Kidney capillary endothelial cell (primary cell): Measurements from ENCODE around the gene NTM.

ENCODE experiments used
- DNase-seq: peaks from one replicate; pipeline ENCODE4 v3.0.0-alpha.2; 2018; ENCODE audit warnings: low spot score

NTM gene

DNA sequence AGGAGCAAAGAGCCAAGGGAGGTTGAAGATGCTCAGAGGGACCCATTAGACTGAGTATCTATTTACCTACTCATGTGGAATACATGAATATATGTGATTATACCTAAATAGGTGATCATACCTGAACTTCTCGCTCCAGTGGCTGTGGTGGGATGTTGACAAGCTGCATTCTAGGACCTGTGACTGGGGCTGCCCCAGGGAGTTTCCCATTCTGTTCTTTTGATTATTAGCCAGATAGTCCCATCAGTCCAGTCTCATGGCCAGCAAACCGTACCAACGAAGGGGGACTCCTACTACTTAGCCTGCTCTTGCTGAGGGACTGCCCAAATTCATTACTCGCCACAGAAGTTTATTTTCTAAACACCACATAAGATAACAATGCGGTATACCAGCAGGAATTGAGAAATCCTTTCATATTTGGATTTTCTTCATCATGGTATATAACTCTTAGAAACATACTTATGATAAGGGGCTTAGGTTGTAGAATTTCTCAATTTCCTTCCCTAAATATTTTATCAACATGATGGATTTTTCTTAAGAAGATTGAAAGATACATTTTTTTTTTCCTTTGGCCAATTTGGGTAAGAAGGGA, 273.9 kb downstream of the NTM start:
- no peak for DNase-seq

DNA sequence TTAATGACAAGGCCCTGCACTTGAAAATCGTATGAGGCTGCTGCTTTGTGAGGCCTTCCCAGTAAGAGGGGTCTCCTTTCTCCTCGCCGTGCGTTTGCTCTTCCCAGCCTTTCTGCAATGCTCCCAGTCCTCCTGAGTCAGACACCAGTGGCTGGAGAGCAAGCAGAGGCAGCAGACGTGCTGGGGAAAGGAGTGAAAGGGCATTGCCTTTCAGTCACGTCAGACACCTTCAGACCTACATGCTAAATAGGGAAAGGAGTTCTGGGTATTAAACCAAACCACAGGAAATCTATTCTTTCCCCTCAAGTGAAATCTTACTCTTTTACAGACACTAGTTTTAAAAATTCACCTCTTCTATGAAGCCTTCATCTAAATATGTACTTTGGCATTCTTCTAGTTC, 274.8 kb downstream of the NTM start:
- no peak for DNase-seq

DNA sequence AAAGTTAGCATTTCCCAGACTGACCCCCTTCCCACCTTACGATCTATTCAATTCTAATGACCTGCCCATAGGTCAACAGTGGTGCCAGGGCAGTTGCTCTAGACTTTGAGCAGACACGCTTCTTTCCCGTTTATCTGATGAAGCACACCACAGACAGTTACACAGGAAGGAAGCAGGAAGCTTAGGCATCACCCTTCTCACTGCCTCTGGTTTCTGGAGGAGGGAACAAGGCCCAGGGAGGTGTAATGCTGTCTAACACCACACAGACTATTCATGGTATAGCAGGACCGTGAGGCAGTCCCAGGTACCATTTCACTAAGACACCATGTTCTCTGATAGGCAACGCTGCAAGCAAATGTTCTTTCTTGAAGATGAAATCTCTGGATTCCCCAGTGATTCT, 279.4 kb downstream of the NTM start:
- DNase-seq: peak; percentile 33

DNA sequence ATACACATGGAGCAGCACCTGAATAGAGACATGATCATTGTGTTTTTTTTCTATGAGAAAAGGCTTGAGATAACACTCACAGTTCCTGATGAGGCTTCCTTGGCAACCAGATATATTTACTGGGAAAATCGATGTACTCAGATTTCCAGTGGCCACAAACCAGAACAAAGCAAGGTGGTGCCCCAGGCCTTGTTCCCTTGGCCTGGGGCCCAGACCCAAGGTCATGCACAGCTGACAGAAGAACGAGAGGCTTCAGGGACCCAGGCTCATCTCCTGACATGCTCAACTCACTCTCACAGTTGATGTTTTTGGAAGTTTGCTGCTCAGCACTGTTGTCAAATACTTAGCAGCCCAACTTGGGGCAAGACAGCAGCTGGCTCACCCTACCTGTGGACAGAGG, 281.8 kb downstream of the NTM start:
- no peak for DNase-seq

DNA sequence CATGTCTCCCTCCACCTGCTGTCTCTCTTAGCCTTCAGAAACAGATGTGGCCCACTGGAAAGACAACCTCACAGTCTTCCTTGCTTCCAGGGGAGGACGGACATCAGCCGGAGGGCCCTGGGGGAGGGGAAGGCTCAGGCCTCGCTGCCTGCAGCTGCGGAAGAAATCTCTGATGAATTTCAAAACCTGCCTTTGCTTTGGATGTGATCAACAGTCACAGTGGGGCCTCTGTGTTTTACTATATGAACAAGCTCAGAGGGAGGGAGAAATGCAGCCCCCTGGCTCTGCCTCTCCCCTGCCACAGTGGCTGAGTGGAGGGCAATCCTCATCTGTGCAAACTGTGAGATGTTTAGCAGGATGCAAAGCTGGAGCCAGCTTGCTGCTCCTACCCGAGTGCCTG, 282.8 kb downstream of the NTM start:
- DNase-seq: no peak

DNA sequence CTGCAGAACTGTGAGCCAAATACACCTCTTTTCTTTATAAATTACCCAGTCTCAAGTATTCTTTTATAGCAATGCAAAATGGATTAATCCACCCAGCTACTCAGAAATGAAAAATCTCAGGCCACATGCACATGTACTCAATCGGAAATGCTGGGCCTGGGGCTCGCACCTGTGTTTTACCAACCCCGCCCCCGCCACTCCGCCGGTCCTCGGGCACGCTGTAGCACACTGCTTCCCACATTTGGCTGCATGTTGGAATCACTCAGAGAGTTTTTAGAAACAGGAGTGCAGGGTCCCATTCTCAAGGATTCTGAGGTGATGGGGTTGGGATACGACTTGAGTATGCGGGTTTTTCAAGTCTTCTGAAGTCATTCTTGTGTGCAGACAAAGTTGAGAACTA, 284.4 kb downstream of the NTM start:
- DNase-seq: no peak

DNA sequence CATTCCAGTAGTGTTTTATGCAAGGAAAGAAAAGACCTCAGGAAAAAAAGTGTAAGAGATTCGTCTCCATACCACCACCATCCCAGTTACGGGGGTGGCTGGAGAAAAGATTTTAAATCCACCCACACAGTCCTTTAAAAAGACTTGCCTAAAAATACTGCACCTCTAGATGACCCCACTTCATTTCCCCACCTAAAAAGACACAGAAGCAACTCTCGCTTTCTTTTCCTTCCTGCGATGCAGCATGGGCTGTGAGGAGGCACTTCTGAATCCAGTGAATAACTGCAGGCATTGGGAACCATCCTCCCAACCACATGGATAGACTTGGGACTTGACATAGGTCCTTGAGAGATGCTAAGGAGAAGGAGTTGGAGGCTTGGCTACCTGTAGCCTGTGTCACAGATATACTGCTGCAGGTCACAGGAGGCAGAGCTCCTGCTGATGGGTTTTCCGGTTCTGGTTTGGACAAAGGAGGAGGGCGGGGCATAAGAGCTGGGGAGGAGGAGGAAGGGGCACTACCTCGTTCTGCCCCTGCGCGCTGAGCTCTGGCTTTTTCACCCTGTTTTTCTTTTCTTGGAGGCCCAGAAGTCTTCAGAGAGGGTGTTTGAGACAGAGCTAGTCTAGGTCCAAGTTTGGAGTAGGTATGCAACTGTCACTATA, 285.9 kb downstream of the NTM start:
- DNase-seq: no peak

DNA sequence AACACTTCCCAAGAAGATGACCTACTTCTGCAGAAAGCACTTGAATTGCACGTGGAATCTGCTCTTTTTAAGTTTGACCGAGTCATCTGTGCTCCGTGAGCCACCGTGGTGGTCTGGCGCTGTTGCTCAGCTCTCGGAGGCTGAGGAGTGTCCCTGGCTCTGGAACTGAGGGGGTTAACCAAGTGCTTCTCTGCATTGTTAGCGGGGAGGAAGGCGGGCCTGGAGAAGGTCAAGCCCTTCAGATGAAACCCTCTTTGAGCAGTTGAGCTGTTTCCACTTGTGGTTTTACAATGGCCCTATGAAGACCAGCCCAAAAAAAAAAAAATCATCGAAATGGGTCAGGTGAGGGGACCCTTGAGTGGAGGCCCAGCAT, 286.4 kb downstream of the NTM start:
- no peak for DNase-seq

DNA sequence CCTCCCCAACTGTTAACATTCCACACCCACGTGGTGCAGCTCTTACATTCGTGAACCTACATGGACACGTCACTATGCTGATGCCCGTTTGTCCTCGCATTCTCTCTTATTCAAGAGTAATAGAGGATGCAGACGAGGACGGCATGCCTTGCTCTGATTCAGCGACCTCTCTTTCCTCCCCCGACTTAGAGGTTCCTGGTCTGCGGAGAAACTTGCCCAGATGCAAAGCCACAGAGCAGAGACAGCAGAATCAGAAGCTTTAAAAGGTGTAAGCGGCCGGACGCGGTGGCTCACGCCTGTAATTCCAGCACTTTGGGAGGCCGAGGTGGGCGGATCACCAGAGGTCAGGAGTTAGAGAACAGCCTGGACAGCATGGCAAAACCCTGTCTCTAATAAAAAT, 288.0 kb downstream of the NTM start:
- DNase-seq: no peak

DNA sequence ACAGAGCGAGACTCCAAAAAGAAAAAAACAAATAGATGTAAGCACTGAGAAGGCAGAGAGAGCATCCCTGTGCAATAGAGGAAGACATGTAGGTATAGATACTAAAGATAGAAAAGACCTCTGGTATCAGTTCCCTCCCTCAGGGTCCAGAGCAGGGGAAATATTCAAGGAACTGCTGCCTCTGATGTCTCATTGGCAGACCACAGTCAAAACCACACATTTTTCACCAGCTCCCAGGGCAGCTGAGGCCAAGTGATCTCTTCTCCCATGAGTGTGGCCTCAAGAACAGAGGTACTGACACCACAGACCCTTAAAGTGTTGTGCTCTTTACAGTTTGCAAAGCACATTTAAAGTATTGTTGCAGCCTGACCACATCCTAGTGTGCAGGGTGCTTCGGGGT, 288.5 kb downstream of the NTM start:
- no peak for DNase-seq

DNA sequence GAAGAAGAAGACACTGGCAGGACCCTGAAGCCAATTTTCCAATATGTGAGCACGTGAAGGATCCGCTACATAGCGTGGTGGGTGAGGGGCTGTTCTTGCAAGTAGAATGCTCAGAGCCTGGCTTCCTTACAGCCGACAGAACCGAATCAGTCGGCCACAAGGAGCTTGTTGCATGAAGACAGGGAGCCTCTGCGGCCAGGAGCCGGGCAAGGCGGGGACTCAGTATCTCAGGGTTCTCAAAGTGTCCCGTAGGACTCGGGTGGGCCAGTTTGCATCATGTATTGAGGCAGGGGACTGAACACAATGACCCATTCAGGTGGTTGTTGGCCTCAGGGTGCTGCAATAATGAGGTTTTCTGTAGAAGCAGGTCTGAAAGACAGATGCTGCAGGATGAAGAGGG, 289.5 kb downstream of the NTM start:
- no peak for DNase-seq

DNA sequence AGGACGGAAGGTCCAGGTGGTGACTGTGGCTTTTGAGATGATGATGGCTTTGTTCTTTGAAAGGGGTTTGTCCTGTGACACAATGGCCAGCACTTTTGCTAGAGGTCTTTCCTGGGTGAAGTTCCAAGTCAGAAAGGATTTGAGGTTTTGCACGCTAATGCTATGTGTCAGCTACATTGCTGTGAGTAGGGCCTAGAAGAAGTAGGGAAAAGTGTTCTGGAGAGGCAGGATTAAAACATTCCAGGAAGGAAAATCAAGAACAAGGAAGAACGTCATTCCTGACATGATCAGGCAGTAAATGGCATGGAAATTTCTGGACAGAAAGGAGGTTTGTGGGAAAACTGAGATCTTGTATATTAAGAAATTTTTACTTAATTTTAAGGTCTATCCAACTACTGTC, 290.7 kb downstream of the NTM start:
- DNase-seq: no peak

DNA sequence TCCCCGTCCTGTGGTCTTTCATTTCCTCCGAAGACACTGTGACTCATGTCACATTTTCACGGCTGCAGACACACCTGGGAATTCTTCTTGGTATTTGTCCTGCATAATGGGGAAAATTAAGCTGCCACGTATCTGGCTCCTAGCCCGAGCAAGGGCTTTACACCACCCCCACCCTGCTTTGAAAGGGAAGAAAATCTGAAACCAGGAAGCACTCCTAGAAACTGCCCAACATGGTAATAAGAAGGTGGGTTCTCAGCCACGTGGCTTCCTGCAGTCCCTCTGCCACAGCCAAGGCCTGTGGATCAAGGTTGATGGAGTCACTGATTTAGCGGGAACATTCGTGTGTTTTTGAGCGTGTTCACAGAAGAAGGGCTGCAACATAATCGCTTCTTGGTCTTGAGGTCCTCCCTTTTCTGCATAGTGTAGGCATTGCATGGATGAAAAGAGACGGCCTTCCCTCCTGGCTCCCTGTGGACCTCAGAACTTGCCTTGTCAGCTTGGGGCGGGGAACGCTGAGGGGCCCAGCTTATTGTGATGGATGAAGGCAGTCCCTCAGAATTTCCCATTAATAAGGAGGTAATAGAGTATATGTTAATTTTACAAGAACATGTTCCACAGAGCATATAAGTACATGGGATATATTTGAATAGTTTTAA, 292.0 kb downstream of the NTM start:
- no peak for DNase-seq

DNA sequence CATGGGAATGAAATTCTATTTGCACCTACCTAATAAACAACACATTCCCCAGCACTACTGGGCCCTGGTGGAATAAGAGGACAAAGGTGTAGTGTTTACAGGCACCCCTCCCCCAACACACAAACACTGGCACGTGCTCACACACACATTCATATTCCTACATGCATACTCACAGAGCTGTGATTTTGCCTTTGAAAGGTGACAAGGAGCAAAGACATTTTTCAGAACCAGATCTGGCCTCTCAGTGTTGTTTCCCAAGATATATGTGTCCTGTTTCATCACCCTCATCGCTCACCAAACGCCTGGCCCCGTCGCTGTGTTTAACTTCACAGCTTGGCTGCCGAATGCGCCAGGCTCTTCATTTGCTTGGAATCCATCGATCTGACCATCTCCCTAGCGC, 292.6 kb downstream of the NTM start:
- no peak for DNase-seq

DNA sequence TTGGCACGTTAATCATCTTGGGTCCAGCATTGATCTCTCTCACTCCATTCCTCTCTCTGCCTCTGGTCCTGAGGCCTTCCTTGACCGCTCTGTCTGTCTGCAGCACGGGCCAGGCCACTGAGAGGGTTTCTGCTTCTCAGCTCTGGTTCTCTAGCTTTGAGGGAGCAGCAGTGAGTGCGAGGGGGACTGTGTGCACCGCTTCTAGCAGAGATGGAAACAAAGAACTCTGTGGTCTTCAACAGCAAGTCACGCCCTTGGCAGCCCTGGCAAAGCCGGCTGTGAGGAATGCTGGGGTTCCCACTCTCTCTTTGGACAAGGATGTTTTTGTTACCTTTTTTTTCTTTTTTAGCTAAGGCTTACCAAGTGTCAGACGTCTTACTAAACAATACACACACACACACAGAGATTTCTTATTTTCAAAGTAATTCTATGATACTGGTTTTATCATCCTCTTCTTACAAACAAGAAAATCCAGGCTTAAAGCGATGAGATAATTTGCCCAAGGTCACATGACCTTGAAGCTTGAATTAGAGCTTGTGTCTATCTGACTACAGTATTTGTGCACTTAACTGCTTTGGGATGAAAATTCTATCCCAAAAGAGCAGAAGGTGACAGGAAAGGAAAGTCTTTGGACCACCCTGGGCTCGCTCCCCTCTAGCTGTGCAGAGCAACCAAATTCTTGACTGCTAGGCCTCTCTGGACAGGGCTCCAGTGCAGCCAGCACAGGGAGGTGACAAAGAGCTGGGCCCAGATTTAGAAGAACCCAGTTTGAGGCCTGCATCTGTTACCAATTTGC, 293.2 kb downstream of the NTM start:
- no peak for DNase-seq

DNA sequence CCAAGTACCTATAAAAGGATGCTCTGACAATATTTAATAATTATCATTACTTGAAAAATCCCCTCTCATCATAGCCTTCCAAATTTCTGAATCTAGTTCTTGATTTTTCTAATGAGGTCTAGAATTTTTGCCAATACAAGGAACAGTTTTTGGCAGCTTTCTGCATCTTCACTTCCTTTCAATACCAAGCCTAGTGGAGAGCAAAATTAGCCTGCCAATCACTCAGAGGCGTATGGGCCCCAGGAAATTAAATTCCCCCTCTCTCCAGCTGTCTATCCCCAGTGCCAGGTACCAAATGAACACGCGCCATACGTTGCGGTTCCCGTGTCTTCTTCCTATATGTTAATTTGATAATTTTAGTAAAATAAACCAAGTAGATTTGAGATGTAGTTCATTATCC, 293.9 kb downstream of the NTM start:
- DNase-seq: no peak

DNA sequence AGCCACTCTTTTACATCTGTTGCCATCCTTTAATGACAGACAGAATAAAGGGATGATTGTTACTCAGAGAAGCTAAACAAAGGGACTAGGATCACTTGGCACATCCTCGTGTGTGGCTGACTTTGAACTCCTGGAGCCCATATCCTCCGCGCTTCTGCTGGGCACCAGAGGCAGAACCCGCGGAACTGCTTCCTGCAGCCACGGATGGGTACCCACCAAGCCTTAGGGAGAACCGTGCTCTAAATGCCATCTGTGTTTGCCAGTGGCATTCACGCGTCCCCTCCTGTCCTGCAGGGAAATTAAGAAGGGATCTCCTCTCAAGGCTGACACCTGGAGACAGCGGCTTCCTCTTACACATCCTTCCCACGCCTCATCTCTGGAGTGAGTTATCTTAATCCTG, 294.4 kb downstream of the NTM start:
- no peak for DNase-seq

DNA sequence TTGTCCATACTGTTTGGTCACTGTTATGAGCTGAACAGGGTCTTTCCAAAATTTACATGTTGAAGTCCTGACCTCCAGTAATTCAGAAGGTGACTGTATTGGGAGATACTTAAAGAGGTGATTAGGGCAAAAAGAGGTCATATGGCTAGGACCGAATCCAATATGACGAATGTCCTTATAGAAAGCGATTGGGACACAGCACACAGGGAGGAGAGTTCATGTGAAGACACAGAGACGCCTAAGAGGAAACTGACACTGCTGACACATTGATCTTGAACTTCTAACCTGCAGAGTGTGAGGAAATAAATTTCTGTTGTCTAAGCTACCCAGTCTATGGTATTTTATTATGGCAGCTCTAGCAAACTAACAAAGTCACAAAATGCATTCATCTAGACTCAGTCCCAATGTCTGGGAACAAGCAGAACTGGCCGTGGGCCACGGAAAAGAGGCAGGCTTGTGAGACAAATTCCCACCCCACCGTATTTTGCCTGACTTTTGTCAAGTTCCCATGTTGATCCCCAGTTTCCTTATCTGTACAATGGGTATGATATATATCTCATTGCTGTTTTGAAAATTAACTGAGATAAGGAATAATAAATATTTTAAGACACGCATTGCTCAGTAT, 295.0 kb downstream of the NTM start:
- no peak for DNase-seq

DNA sequence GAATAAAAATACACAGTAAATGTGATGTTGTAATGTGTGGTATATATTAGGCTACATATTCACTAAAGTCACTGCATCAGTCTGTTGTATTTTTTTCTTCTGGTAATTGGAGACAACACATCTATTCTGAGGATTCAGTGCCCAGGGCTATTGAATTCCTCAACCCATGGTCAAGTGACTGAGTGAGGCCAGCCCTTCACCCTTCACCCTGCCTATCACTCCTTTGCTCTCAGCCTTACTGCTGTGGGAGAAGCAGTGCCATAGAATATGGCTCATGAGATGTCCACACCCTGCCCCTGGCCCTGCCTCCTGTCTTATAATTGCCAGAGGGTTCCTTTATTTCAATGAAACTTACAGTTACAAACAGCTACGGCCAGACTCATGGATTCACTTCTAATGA, 295.6 kb downstream of the NTM start:
- DNase-seq: no peak

DNA sequence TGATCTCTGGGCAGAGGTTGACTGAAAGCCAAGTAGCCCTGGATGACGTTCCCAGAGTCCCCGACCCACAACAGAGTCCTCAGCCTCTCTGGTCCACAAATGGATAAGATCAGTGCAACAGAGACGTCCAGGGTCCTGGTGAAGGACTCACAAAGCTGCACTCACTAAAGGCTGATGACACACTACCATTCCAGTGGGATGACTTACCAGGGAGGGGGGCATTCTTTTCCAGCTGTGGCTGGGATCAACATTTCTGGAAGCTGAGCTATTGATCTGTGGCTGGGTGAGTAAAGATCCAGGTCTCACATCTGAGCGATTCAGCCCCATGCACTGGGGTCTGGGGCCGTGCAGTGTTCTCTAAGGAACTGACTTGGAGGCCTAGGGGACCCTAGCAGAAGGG, 296.2 kb downstream of the NTM start:
- no peak for DNase-seq

DNA sequence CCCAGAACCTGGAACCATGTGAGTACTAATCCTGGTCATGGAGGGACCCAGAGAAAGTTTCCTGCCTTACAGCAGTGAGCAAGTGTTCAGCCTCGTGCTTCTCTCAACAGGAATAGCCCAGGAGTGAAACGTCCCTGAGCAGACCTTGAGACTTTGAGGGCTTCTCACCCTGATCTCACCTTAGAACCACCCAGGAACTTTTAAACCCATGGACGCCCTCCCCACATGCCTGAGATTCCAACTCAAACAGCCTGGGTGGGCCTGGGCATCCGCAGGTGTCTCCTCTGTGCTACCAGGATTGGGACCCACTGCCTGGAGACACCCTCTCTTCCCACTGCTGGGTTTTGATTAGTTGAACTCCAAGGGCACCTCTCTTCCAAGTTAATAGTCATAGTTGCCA, 297.2 kb downstream of the NTM start:
- no peak for DNase-seq

DNA sequence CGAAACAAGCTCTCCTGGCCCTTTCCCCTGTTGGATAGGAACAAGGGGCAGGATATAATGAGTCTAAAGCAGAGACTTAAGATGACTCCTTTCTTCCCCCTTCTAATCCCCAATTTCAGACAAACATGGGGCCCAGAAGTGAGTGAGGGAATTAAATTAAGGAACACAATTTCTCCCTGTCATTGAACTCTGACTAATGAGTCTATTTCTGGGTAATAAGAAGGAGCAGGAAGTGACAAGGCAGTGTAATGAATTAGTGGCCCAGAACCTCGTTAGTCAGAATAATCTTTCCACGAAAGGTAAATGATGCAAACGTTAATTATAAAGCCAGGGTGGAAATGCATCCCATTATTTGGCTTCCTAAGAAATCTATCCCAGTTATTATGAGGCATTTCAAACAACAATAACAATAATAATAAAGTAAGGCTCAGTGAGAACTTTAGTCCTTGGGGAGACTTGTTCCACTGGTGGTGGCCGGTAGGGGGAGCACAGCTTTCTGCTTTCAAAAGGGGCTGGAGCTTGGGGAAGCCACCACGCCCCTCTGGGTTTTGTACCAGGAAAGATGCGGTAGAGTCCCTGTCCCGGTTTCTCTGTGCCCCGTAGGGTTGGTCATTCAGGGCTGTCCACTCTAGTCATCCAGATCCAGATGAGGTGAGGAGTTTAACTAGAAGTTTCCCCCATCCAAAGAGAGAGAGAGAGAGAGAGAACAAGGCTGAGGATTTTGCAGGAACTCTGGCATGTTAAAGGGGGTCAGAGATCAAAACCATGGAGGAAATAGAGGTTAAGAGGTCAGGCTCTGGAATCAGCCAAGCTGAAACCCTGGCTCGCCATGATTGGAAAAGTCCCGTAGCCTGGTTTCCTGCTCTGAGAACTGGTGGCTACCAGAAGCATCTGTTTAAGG, 298.3 kb downstream of the NTM start:
- peak; percentile 44 for DNase-seq
